Measurements from ENCODE around the gene FCER1G. TPM values are rescaled to one million over a fixed set of nuclear protein-coding genes. Genes with fewer than 3 reads are reported as not detected.

The FCER1G gene
- polyA plus RNA-seq, 1 donor from 2014 or later, result 6.6 TPM

DNA sequence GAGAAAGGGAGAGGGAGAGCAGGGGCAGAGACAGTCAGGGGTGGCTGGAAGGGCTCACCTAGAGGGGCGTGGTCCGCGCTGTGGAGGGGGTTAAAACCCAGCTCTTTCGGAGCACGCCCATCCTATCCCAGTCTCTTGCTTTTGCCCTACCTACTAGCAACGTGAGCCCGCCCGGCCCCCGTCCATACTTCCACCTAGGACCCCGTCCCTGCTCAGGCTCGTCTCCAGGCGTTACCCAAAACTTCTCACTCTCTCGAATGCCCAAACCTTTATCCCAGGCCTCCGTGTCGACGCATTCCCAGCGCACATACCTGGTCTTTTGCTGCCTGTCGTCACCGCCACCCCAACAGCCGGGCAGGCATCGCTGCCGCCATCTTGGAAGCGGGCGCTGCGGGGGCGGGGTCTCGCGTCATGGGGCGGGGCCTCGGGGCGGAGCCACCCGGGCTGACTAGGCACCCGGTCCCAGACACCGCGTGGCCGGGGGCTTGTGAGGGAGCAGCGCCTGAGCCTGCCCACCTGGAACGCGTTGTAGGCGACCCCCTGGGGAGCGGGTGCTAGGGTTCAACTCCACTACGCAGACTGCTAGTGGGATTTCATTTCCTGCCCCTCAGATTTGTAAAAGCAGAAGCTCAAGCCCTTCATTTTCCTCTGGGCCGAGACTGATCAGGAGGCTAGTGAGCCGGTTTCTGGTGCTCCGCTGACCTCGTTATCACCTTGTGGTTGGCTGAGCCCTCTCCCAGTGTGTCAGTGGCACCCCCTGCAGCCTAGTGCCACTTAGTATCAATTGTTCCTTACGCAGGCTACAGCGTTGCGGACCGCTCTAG, 37.8 kb upstream of the FCER1G start, which contains the start of gene B4GALT3:
B4GALT3 (minus strand) TSS at position 396 of the 824 bp plus-strand sequence. CDS start 1,447 bp downstream, outside the sequence.
- Mint-ChIP-seq H3K27me3 (no peaks in the 10 kb centered on the region), H3K4me3 (peak within 1 kb of the TSS; percentile 92 to 100 (median 98)), H3K36me3 (peaks cover 2% of the 10 kb centered on the region), H3K9me3 (no peaks in the 10 kb centered on the region), H3K27ac (peak within 1 kb of the TSS; percentile 85 to 100 (median 99)), H3K4me1 (peaks cover 30 to 49% (median 41%) of the 10 kb centered on the region in 3 donors)

DNA sequence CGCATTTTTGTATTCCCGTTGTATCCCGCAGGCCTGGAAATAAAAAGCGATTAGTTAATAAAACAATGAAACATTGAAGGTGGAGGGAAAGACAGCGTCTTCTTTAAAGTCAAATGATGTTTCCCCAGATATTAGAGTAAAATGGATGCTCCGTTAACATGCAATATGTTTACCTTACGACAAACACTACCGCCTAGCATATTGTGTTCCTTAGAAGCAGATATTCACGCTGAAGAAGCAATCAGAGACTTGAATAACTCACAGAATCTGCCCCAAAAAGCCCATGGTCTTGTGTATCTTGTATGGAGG, 37.2 kb upstream of the FCER1G start:
- Mint-ChIP-seq H3K9me3 (no peaks in the 10 kb centered on the region), H3K27me3 (no peaks in the 10 kb centered on the region), H3K4me1 (peaks cover 32 to 53% (median 41%) of the 10 kb centered on the region in 3 donors), H3K4me3 (peak overlapping the region; percentile 92 to 100 (median 98)), H3K36me3 (peaks cover 3% of the 10 kb centered on the region), H3K27ac (peak overlapping the region; percentile 85 to 100 (median 99))

DNA sequence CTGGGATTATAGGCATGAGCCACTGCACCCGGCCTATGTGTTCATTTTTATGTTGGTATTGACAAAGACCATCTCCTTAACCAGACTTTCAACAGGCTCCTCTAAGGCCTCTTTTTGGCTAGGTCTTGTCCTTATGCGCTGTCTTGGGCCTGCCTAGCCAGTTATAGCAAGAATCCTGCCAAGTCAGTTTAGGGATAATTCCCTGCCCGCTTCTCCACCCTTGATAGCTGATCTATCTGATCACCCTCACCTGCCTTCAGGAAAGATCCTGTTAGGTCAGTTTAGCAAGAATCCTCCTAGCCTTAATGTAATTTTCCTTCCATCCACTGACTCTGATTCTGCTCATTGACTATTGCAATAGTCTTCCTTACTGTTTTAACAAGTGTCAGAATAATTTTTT, 35.4 kb upstream of the FCER1G start:
- no peak overlapping the region for H3K4me3 Mint-ChIP-seq
- peaks cover 3% of the 10 kb centered on the region for H3K36me3 Mint-ChIP-seq

DNA sequence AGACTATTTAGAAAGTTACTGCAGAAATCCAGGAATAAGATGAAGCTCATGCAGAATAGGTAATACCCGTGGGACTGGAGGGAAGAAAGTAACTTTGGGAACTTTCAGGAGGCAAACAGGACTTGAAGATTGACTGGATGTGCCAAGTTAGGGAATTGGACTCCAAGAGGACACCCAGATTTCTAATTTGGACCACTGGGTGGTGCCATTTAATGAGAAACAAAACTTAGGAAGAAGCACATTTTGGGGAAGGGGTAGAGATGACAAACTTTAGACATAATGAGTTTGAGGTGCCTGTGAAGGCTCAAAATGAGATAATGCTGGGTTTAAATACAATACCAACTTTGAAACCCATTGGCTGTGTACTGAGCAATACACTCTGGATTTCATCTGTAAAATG, 34.5 kb upstream of the FCER1G start:
- Mint-ChIP-seq H3K4me1 (peaks cover 47 to 66% (median 52%) of the 10 kb centered on the region in 3 donors), H3K9me3 (no peaks in the 10 kb centered on the region), H3K27ac (peak overlapping the region in 1 of 3 donors; percentile 51), H3K4me3 (peak overlapping the region in 3 of 4 donors; percentile 17 to 69 (median 68)), H3K27me3 (no peaks in the 10 kb centered on the region), H3K36me3 (peaks cover 3% of the 10 kb centered on the region)

More for the DNA sequence above, 35.4 kb upstream of the FCER1G start:
- H3K27ac Mint-ChIP-seq, result peak overlapping the region in 1 of 3 donors; percentile 51
- peaks cover 41 to 65% (median 51%) of the 10 kb centered on the region in 3 donors for H3K4me1 Mint-ChIP-seq
- H3K9me3 Mint-ChIP-seq, result no peaks in the 10 kb centered on the region
- no peaks in the 10 kb centered on the region for H3K27me3 Mint-ChIP-seq

DNA sequence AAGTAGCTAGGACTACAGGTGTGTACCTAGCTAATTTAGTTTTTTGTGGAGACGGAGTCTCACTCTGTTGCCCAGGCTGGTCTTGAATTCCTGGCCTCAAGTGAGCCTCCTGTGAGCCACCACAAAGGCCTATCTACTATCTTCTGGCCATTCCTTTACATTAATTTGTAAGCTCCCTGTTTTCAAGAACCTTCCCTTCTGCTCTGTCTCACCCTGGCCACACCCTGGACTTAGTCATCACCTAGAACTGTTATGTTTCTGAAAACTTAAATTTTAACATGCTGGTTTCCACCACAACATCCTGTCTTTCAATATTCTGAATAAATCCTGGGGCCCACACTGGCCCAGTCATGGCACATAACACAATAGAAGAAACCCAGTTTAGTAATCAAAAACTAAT, 32.9 kb upstream of the FCER1G start:
- H3K9me3 Mint-ChIP-seq, result no peaks in the 10 kb centered on the region
- H3K27me3 Mint-ChIP-seq, result no peaks in the 10 kb centered on the region
- peak overlapping the region; percentile 3 to 78 (median 73) for H3K4me3 Mint-ChIP-seq
- peaks cover 3% of the 10 kb centered on the region for H3K36me3 Mint-ChIP-seq
- H3K4me1 Mint-ChIP-seq, result peaks cover 49 to 68% (median 58%) of the 10 kb centered on the region in 3 donors
- peak overlapping the region; percentile 49 to 80 (median 69) for H3K27ac Mint-ChIP-seq

DNA sequence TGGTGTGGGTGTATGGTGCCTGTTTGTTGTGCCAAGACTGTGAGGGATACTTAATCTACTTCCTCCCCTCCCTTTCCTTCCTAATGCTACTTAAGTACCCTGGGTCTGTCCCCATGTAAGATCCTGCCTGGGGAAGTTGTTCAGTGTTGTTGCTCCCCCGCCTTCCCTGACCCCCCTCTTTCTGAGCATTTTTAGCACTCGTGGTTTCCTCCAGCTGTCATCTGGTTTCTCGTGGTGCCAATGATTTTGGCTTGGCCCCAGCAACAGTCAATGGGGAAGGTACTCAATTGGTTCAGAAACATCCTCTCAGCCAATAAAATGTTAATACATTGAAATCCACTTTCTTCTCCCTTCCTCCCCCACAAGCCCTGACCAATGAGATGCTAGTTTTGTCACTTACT, 29.8 kb upstream of the FCER1G start:
- Mint-ChIP-seq H3K27me3 (no peaks in the 10 kb centered on the region), H3K9me3 (no peaks in the 10 kb centered on the region), H3K4me1 (peaks cover 40 to 65% (median 64%) of the 10 kb centered on the region in 3 donors), H3K4me3 (peak overlapping the region; percentile 67 to 92 (median 84)), H3K36me3 (peaks cover 3% of the 10 kb centered on the region), H3K27ac (peak overlapping the region; percentile 40 to 95 (median 70))

DNA sequence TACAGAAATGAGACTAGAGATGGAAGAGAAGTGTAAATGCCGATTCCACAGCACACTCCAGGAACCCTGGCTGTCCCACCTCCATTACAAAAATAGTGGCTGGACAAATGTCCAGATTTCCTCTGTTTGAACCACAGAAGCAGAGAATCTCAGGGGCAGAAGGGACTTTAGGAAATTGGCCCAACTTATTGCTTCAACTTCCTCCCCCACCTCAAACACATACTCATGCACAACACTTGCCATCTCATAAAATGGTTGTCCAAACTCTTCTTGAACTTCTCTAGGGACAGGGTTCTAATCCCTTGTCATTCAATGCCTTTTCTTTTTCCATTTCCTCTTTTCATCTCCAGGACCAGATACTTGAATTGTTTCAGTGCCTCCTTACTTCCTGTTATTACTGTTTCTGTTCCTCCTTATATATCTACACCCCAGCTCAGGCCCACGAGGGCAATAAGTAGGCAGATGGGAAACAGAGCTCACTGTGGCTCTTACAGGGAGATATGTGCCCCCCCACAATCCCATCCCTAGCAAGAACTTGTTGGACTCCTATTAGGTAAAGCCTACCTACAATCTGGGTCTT, 29.3 kb upstream of the FCER1G start:
- H3K4me3 Mint-ChIP-seq, result peak overlapping the region; percentile 67 to 92 (median 84)
- peaks cover 3% of the 10 kb centered on the region for H3K36me3 Mint-ChIP-seq
- H3K27ac Mint-ChIP-seq, result peak overlapping the region; percentile 40 to 95 (median 70)
- no peaks in the 10 kb centered on the region for H3K9me3 Mint-ChIP-seq
- no peaks in the 10 kb centered on the region for H3K27me3 Mint-ChIP-seq
- peaks cover 35 to 60% (median 59%) of the 10 kb centered on the region in 3 donors for H3K4me1 Mint-ChIP-seq

DNA sequence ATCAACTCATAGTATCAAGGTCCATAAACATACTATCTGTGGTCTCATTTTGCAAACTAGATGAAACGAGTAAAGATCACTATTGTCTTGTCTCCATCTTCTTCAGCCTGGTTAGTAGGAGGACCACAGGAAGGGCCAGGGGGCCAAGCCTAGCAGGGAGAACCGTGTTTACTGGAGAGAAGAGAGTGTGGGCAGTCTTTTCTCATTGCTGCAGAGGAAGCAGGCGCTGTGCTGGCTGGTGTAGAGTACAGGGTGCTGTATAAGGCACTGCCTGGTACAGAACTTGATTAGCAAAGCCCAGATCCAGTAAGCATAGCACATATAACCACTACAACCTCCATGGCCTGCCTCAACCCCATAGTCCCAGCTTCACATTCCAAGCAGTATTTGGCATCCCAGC, 27.8 kb upstream of the FCER1G start:
- Mint-ChIP-seq H3K9me3 (no peaks in the 10 kb centered on the region), H3K4me1 (peaks cover 31 to 56% (median 55%) of the 10 kb centered on the region in 3 donors), H3K36me3 (peaks cover 3% of the 10 kb centered on the region), H3K27me3 (no peaks in the 10 kb centered on the region), H3K4me3 (peak overlapping the region in 2 of 4 donors; percentile 9 to 61), H3K27ac (peak overlapping the region; percentile 70 to 95 (median 90))

DNA sequence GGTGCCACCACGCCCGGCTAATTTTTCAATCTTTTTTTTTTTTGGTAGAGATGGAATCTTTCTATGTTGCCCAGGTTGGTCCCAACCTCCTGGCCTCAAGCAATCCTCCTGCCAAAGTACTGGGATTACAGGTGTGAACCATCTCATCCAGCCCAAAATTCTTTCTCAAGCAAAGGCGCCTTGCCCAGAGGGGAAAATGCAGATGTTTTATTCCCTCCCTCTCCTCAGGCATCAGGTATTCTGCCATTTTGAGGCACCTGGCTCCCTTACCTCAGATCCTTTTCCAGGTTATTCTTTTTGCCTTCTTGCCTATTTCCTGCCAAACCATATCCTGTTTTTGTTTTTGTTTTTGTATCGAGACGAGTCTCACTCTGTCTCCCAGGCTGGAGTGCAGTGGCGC, 26.7 kb upstream of the FCER1G start:
- peaks cover 35 to 56% (median 55%) of the 10 kb centered on the region in 3 donors for H3K4me1 Mint-ChIP-seq
- no peak overlapping the region for H3K4me3 Mint-ChIP-seq
- no peaks in the 10 kb centered on the region for H3K9me3 Mint-ChIP-seq
- no peaks in the 10 kb centered on the region for H3K27me3 Mint-ChIP-seq
- H3K36me3 Mint-ChIP-seq, result no peaks in the 10 kb centered on the region
- H3K27ac Mint-ChIP-seq, result peak overlapping the region in 1 of 3 donors; percentile 73

DNA sequence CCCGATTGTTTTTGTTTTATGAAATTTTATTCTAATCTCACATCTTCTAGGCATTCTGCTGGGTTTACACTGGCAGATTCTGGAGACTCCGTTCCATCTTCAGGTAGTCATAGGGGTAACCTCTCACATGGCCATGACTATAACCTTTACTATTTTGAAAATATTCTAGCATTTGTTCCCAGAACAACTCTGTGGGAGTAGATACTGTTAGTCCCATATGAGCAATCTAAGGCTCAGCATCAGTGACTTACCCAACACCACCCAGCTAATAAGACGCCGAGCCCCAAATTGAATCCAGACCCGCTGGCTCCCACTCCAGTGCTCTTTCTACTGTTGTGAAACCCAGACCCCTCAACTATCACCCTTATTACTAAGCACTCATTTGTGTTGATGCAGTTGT, 26.1 kb upstream of the FCER1G start:
- Mint-ChIP-seq H3K27me3 (no peaks in the 10 kb centered on the region), H3K9me3 (no peaks in the 10 kb centered on the region), H3K27ac (no peak overlapping the region), H3K36me3 (no peaks in the 10 kb centered on the region), H3K4me3 (no peak overlapping the region), H3K4me1 (peaks cover 31 to 51% (median 49%) of the 10 kb centered on the region in 3 donors)

DNA sequence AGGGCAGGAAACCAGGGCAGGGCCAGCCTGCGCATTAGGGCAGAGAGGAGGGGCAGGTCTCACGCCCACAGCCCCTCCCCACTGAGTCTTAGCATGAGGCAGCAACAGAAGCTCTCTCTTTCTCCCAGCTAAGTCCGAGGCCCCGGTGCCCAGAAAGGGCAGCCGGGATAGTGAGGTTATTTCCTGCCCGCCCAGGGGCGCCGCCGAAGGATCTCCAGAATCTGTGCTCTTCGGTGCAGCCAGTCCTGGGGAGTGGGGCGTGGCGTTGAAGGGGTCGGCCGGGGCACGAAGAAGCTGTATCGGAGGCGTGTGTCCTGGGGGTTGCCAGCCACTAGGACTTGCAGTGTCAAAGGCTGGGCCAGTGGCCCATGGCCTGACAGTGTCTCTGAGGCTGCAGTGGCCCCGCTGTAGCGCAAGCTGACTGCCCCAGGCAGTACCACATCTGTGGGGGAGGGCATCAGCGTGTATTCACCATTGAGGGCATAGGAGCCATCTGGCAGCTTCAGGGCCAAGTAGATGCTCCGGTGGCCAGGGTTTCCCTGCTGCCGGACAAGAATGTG, 24.1 kb upstream of the FCER1G start:
- Mint-ChIP-seq H3K27ac (no peak overlapping the region), H3K36me3 (no peaks in the 10 kb centered on the region), H3K4me1 (peaks cover 26 to 46% (median 45%) of the 10 kb centered on the region in 3 donors), H3K27me3 (no peaks in the 10 kb centered on the region), H3K4me3 (no peak overlapping the region), H3K9me3 (no peaks in the 10 kb centered on the region)

DNA sequence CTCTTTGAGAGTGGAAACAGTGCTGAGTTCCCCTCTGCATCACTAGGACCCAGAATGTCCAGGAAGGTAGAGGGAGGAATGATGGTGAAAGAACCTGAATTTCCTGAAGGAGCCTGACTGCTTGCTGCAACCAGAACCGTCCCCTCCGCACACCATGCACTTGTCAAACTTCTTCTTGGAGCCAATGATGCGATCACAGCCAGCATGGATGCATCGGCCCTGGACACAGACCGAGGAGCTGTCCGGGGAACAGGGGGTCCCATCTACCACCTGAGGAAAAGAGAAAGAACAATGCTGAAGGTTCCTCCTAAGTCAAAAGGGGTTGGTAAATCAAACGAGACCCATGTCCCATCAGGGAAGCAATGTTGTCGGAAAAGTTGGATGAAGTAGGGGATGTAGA, 23.1 kb upstream of the FCER1G start:
- Mint-ChIP-seq H3K4me3 (no peak overlapping the region), H3K36me3 (no peaks in the 10 kb centered on the region), H3K9me3 (no peaks in the 10 kb centered on the region), H3K27ac (no peak overlapping the region), H3K27me3 (no peaks in the 10 kb centered on the region), H3K4me1 (peaks cover 23 to 36% (median 35%) of the 10 kb centered on the region in 3 donors)

DNA sequence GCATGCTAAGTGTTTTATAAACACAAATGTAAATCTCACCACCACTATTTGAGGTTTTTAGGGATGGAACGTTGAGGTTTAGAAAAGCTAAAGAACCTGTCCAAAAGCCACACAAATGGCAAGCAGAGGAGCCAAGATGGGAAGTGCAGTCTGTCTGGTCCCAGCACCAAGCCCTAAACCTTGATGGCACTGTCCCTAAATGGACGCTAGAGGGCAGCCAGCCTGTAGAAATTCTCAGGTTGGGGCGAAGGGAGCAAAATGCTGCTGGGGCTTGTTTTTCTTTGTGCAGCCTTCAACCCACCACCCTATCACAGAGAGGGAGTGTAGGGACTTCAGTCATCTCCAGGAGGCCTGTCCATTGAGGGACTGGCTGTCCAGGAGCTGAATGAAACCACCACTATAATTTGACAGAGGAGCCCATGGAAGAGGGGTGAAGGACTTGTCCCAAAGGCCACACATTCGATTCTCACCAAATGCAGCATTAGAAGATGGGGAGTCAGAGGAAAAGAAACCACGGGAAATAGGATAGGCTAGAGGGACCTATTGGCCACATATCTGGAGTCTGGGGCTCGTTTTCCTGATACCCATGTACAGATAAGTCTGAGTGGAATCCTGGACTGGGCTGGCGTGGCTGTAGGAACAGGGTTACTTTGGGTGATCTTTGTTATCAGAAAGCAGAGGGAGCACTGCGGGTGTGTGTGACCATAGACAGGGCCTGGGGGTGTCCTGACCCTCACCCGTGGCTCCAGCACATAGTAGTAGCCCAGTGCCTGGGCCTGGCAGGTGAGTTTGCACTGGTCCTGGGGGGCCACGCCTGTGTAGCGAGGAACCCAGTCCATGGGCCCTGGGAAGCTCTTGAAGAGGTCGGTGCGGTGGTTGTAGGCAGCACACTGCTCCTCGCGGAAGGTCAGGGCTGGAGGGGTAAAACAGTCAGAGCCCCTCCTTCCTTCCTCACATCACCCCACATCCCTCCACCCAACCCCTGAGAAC, 22.3 kb upstream of the FCER1G start:
- Mint-ChIP-seq H3K9me3 (no peaks in the 10 kb centered on the region), H3K4me3 (peak overlapping the region in 1 of 4 donors; percentile 42), H3K27ac (peak overlapping the region; percentile 10 to 86 (median 41)), H3K27me3 (no peaks in the 10 kb centered on the region), H3K4me1 (peaks cover 16 to 29% (median 27%) of the 10 kb centered on the region in 3 donors), H3K36me3 (no peaks in the 10 kb centered on the region)

DNA sequence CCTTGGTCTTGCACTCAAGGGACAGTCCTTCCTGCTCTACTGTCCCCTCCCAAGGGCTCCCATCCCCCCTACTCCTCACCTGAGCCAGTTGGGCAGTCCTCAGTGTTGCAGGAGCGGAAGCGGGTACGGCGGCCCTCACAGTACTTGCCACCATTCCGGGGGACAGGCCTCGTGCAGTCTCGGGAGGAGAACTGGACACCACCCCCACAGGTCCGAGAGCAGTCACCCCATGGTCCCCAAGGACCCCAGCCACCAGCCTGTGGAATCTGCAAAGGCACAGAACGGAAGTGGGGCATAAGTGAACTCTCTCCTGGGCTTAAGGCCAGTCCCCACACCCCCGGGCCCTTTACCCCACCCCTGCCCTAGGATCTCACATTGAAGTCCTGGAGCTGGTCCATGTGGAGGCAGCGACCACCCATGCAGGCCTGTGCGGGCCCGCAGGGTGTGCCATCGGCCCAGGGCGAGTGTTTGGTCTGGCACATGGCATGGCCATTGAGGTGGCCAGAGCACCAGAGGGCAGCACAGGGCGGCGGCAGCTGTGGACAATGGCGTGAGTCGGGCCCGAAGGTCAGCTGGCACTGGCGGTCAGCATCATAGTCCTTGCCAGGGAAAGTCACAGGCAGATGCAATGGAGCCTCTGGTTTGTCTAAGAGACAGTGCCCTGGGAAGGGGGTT, 21.4 kb upstream of the FCER1G start:
- Mint-ChIP-seq H3K27ac (no peak overlapping the region), H3K4me1 (peaks cover 16 to 26% (median 23%) of the 10 kb centered on the region in 3 donors), H3K4me3 (no peak overlapping the region), H3K27me3 (no peaks in the 10 kb centered on the region), H3K36me3 (no peaks in the 10 kb centered on the region), H3K9me3 (no peaks in the 10 kb centered on the region)

Measured in IgD-negative memory B cell (primary cell).